NCI-H460 (cell line): Measurements from ENCODE around the gene CLCA1. TPM values are rescaled to one million over a fixed set of nuclear protein-coding genes. Genes with fewer than 3 reads are reported as not detected.

Source experiments
- DNase-seq: peaks from one replicate; pipeline ENCODE4 v3.0.0-alpha.2; 2016; ENCODE audit warnings: low read depth; ENCODE audit errors: extremely low read depth
- total RNA-seq: library from RNA; depleted of rRNA; stranded (reverse); fragments of >200 nt; shearing (Covaris generic); gene quantifications from 2 replicates; pipeline ENCODE4 v1.2.3, GENCODE V29; 2014; rRNA removed

Gene CLCA1
- total RNA-seq, 1 experiment from 2014 or later, result not detected

GRCh38 chr1:86542631-86543030 lies 73.9 kb downstream of the CLCA1 start:
- no peak for DNase-seq

DNA sequence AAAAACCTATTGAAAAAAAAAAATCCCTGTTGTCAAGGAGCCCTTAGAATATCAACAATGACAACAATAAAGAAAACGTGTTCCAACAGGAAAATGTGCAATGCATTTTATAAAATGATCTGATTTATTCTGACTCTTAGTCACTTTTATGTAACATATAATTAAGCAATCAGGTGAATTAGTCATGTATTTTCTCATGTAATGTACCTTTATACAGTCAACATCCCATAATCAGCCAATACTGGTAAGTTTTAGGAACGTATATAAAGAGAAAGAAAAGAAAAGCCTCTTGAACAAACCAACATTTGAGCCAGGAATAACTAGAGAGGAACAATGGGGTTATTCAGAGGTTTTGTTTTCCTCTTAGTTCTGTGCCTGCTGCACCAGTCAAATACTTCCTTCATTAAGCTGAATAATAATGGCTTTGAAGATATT lies 78.1 kb downstream of the CLCA1 start, which contains the start of gene CLCA4:
Gene CLCA4 (plus strand): TSS at position 292 of the 435 bp plus-strand sequence. CDS start 42 bp downstream, at position 334.
- DNase-seq, result no peak

GRCh38 chr1:86548839-86549238 lies 80.1 kb downstream of the CLCA1 start:
- no peak for DNase-seq

Other genes starting within 250 kb of the CLCA1 start
- gene ODF2L, start 72.6 kb upstream of the CLCA1 start, total RNA-seq, result 4.1 and 6.7 TPM in 2 replicates
- gene CLCA2, start 44.8 kb upstream of the CLCA1 start, total RNA-seq, result not detected in 2 replicates
- gene CLCA4, start 78.2 kb downstream of the CLCA1 start, total RNA-seq, result not detected in 2 replicates
- 22.1 and 25.0 TPM in 2 replicates for gene SH3GLB1, start 235.6 kb downstream of the CLCA1 start, total RNA-seq